Measurements from ENCODE around the gene FAM221B. TPM values are rescaled to one million over a fixed set of nuclear protein-coding genes. Genes with fewer than 3 reads are reported as not detected.
A peak's percentile ranks its signal among the peaks of the same experiment; 100 is the strongest.

The FAM221B gene
- total and polyA plus RNA-seq, 2 donors (not counting 1 experiment from before 2014, with no cell fraction given), result not detected

DNA sequence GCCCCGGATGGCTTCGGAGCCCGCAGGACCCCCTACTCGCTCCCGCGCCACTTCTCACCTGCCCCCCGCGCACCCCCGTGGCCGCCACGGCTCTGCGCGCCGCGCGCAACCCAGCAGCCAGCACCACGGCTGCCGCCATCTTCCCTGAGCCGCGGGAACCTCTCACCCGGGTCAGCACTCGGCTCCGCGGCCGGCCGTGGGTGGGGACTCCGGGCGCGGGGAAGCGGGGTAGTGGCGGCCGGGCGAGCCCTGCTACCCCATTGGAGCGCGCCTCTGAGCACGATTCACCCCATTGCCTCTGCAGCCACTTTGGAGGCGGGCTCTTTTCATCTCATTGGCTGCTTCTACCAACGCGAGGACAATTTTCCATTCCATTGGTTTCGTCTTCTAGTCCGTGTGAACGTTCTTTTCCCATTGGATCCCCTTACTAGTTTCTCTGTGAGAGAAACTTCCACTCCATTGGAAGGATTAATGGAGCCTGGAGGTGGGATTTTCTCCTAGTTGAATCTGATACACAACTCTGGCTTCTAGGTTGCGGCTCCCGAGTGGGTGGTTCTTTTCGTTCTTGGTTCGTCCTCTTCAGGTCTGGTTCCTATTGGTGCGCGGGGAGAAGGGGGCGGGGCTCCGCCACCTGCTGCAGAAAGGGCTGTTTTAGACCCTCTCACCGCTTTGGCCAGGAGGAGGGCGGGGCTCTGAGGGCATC is 13.5 kb downstream of the FAM221B start, which contains the start of gene HINT2:
HINT2 (minus strand) TSS at position 202 of the 703 bp plus-strand sequence; CDS start at position 139, 63 bp downstream.
- H3K4me1 Mint-ChIP-seq, result peaks cover 30% of the 10 kb centered on the region
- POLR2A ChIA-PET, result interaction anchor here (0.9 to 1.0 kb wide), 4 partner anchors 30 to 209 kb away, joined by 3 read pairs; partner anchors contain the start of gene RGP1

More for the DNA sequence above, 13.5 kb downstream of the FAM221B start, which contains the start of gene HINT2:
- TF ChIP-seq, protein P1, sequence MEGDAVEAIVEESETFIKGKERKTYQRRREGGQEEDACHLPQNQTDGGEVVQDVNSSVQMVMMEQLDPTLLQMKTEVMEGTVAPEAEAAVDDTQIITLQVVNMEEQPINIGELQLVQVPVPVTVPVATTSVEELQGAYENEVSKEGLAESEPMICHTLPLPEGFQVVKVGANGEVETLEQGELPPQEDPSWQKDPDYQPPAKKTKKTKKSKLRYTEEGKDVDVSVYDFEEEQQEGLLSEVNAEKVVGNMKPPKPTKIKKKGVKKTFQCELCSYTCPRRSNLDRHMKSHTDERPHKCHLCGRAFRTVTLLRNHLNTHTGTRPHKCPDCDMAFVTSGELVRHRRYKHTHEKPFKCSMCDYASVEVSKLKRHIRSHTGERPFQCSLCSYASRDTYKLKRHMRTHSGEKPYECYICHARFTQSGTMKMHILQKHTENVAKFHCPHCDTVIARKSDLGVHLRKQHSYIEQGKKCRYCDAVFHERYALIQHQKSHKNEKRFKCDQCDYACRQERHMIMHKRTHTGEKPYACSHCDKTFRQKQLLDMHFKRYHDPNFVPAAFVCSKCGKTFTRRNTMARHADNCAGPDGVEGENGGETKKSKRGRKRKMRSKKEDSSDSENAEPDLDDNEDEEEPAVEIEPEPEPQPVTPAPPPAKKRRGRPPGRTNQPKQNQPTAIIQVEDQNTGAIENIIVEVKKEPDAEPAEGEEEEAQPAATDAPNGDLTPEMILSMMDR (IDR thresholded peaks at IDR 0.05), result no peak
- TF ChIP-seq EZH2 (IDR thresholded peaks at IDR 0.05; ENCODE audit: borderline replicate concordance, insufficient read depth, low read depth, low read length, poor library complexity, severe bottlenecking), result no peak
- intact Hi-C loops (cut with micrococcal nuclease), result loop anchor here (1.0 to 5.0 kb wide), 7 partner anchors 14 to 1148 kb away; partner anchors contain the start of genes CREB3, TLN1 and TMEM8B
- Histone ChIP-seq H3K9ac (ENCODE audit: low read length) (peak within 1 kb of the TSS; percentile 90), H3K4me1 (ENCODE audit: control insufficient read depth in 2 of 2, insufficient read depth in 2 of 2, low read length in 2 of 2) (peaks cover 26 to 33% of the 10 kb centered on the region in 2 donors), H3K27ac (ENCODE audit: low read length in 2 of 2) (peak within 1 kb of the TSS; percentile 87 to 88), H4K20me1 (ENCODE audit: control insufficient read depth, insufficient read depth, low read length, poor library complexity, severe bottlenecking) (no peaks in the 10 kb centered on the region), H3K36me3 (replicated peaks in 1 of 2; ENCODE audit: control extremely low read depth in 1 of 2, control insufficient read depth in 1 of 2, extremely low read depth in 1 of 2, insufficient read depth in 2 of 2, low read length in 1 of 2) (no peaks in the 10 kb centered on the region), H3K4me3 (ENCODE audit: control extremely low read depth in 1 of 5, extremely low read depth in 1 of 5, insufficient read depth in 1 of 5, low read depth in 2 of 5, low read length in 4 of 5) (peak within 1 kb of the TSS; percentile 61 to 96 (median 88)), H2AFZ (ENCODE audit: insufficient read depth, low read depth, low read length, poor library complexity, severe bottlenecking) (peak within 1 kb of the TSS; percentile 94), H3K9me3 (ENCODE audit: control extremely low read depth in 1 of 3, control insufficient read depth in 2 of 3, insufficient read depth in 1 of 3, low read length in 2 of 3) (no peaks in the 10 kb centered on the region), H3K4me2 (replicated peaks; ENCODE audit: low read depth, low read length, poor library complexity, severe bottlenecking) (peak within 1 kb of the TSS; percentile 88), H3K27me3 (replicated peaks in 1 of 4; ENCODE audit: control extremely low read depth in 1 of 4, control insufficient read depth in 3 of 4, insufficient read depth in 4 of 4, low read length in 3 of 4) (no peaks in the 10 kb centered on the region), H3K79me2 (ENCODE audit: control insufficient read depth, insufficient read depth, low read length) (no peaks in the 10 kb centered on the region)
- ATAC-seq (ENCODE audit: low read depth), result peak; percentile 82
- CTCF ChIA-PET, result interaction anchor here (0.6 to 4.6 kb wide), 15 partner anchors 8 to 211 kb away, joined by 3 to 58 read pairs (median 5); partner anchors contain the start of genes CCDC107, CREB3, FAM221B and RMRP
- peak within 1 kb of the TSS; percentile 98 for H3K27ac Mint-ChIP-seq
- H3K27me3 Mint-ChIP-seq, result no peaks in the 10 kb centered on the region
- WGBS (ENCODE audit: insufficient coverage), result under 1% methylated on average over 46 of the region's 52 CpGs
- peak; percentile 98 for DNase-seq
- no peaks in the 10 kb centered on the region for H3K9me3 Mint-ChIP-seq (ENCODE audit: insufficient read depth)
- H3K4me3 Mint-ChIP-seq, result peak within 1 kb of the TSS; percentile 97

Measured in B cell (primary cell).